Measurements from ENCODE around the gene NFASC. TPM values are rescaled to one million over a fixed set of nuclear protein-coding genes. Genes with fewer than 3 reads are reported as not detected.

The NFASC gene
- total and polyA plus RNA-seq, 2 experiments from 2014 or later, result 3.9 to 11.7 TPM

DNA sequence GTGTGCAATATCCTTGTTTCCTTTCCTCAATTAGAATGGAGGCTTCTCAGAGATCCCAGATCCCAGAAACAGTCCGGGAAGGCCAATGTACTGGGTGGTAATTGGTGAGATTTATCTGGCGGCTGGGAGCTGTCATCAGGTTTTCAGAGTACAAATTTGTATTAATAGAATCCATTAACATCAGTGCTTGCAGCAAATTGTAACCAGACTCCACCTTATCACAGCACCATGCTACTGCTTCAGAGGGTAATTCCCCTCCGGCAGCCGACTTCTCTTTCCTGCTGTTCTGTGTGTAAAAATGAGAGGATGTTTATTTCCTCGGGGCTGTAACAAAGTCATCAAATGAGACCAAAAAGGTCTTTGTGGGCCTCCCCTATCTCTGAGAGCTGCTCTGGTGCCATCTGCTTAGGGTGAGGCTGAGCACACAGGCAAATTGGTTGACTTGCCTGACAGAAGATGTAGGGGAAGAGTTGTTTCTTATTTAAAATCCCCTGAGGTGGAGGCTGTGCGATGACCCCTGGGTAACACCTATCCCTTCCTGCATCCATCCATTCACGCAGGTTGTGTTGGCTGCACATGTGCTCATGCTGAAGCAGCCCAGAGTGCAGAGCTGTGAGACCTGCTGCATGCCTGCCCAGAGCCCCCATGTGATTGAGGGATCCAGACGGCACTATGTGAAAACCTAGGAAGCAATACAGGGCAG lies 19.2 kb downstream of the NFASC start (continued):
- TF ChIP-seq, protein P1, sequence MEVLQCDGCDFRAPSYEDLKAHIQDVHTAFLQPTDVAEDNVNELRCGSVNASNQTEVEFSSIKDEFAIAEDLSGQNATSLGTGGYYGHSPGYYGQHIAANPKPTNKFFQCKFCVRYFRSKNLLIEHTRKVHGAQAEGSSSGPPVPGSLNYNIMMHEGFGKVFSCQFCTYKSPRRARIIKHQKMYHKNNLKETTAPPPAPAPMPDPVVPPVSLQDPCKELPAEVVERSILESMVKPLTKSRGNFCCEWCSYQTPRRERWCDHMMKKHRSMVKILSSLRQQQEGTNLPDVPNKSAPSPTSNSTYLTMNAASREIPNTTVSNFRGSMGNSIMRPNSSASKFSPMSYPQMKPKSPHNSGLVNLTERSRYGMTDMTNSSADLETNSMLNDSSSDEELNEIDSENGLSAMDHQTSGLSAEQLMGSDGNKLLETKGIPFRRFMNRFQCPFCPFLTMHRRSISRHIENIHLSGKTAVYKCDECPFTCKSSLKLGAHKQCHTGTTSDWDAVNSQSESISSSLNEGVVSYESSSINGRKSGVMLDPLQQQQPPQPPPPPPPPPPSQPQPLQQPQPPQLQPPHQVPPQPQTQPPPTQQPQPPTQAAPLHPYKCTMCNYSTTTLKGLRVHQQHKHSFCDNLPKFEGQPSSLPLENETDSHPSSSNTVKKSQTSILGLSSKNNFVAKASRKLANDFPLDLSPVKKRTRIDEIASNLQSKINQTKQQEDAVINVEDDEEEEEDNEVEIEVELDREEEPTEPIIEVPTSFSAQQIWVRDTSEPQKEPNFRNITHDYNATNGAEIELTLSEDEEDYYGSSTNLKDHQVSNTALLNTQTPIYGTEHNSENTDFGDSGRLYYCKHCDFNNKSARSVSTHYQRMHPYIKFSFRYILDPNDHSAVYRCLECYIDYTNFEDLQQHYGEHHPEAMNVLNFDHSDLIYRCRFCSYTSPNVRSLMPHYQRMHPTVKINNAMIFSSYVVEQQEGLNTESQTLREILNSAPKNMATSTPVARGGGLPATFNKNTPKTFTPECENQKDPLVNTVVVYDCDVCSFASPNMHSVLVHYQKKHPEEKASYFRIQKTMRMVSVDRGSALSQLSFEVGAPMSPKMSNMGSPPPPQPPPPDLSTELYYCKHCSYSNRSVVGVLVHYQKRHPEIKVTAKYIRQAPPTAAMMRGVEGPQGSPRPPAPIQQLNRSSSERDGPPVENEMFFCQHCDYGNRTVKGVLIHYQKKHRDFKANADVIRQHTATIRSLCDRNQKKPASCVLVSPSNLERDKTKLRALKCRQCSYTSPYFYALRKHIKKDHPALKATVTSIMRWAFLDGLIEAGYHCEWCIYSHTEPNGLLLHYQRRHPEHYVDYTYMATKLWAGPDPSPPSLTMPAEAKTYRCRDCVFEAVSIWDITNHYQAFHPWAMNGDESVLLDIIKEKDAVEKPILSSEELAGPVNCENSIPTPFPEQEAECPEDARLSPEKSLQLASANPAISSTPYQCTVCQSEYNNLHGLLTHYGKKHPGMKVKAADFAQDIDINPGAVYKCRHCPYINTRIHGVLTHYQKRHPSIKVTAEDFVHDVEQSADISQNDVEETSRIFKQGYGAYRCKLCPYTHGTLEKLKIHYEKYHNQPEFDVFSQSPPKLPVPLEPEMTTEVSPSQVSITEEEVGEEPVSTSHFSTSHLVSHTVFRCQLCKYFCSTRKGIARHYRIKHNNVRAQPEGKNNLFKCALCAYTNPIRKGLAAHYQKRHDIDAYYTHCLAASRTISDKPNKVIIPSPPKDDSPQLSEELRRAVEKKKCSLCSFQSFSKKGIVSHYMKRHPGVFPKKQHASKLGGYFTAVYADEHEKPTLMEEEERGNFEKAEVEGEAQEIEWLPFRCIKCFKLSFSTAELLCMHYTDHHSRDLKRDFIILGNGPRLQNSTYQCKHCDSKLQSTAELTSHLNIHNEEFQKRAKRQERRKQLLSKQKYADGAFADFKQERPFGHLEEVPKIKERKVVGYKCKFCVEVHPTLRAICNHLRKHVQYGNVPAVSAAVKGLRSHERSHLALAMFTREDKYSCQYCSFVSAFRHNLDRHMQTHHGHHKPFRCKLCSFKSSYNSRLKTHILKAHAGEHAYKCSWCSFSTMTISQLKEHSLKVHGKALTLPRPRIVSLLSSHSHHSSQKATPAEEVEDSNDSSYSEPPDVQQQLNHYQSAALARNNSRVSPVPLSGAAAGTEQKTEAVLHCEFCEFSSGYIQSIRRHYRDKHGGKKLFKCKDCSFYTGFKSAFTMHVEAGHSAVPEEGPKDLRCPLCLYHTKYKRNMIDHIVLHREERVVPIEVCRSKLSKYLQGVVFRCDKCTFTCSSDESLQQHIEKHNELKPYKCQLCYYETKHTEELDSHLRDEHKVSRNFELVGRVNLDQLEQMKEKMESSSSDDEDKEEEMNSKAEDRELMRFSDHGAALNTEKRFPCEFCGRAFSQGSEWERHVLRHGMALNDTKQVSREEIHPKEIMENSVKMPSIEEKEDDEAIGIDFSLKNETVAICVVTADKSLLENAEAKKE (CRISPR knock-in tag; IDR thresholded peaks at IDR 0.05), result no peak
- TF ChIP-seq, protein P2, sequence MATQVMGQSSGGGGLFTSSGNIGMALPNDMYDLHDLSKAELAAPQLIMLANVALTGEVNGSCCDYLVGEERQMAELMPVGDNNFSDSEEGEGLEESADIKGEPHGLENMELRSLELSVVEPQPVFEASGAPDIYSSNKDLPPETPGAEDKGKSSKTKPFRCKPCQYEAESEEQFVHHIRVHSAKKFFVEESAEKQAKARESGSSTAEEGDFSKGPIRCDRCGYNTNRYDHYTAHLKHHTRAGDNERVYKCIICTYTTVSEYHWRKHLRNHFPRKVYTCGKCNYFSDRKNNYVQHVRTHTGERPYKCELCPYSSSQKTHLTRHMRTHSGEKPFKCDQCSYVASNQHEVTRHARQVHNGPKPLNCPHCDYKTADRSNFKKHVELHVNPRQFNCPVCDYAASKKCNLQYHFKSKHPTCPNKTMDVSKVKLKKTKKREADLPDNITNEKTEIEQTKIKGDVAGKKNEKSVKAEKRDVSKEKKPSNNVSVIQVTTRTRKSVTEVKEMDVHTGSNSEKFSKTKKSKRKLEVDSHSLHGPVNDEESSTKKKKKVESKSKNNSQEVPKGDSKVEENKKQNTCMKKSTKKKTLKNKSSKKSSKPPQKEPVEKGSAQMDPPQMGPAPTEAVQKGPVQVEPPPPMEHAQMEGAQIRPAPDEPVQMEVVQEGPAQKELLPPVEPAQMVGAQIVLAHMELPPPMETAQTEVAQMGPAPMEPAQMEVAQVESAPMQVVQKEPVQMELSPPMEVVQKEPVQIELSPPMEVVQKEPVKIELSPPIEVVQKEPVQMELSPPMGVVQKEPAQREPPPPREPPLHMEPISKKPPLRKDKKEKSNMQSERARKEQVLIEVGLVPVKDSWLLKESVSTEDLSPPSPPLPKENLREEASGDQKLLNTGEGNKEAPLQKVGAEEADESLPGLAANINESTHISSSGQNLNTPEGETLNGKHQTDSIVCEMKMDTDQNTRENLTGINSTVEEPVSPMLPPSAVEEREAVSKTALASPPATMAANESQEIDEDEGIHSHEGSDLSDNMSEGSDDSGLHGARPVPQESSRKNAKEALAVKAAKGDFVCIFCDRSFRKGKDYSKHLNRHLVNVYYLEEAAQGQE (IDR thresholded peaks at IDR 0.05; ENCODE audit: unreplicated experiment), result no peak
- TF ChIP-seq STAT1 (IDR thresholded peaks at IDR 0.05; ENCODE audit: unreplicated experiment) (no peak), POLR2AphosphoS5 (IDR thresholded peaks at IDR 0.05; ENCODE audit: low read depth) (no peak), CREB1 (CRISPR knock-in tag; IDR thresholded peaks at IDR 0.05; ENCODE audit: low read depth) (no peak), JUNB (IDR thresholded peaks at IDR 0.05; ENCODE audit: unreplicated experiment) (no peak)
